NCI-H2107 (cell line): ENCODE data around the gene ZNF618.

Experiments used
- DNase-seq: peaks from one replicate; lab custom pipeline; 2025; lab: John Stamatoyannopoulos, UW

The ZNF618 gene

DNA sequence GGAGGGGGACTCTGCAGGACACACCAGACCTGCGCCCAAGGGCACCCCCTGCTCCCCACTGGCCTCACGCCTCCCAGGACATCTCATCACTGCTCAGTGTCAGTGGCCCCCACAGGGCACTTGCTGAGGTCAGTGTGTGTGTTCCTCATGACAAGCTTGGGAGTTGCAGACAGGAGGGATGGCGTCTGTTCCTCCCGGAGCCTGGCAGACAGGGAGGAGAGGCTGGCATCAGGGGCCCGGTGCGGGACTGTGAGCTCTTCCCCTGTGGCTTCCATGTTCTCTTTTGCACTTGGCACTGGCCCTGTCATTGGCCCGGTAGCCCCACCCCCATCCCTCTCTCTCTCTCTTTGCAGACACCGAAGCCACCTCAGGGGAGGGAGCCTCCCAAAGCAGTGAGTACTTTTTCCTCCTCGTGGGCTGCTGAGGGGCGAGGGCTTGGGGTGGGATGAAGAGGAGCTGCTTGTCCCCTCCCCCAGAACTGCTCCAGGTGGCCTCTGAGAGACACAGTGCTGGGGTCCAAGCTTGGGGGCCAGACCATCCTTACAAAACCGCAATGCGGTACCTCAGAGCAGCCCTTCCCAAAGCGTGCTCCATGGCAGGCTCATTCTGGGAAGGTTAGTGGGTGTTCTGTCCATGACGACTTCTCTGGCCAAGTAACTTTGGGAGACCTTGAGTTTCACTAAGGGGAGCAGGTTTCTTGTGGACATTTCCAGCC, 126.3 kb downstream of the ZNF618 start:
- no peak for DNase-seq

DNA sequence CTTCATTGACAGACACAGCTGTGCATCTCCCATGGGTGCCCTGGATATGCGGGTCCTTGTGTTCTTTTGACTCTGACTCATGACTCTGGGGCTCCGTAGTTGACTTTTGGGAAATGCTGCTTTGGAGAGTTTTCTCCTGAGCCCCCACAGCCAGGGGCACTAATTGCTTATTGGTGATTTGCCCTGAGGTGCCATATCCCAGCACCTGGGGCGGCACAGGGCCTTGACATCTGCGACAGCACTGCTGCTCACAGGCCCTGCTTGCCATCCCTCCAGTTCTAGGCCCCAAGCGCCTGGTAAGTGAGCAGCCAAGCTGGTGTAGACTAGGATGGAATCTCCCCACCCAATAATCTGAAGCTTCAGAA, 126.9 kb downstream of the ZNF618 start:
- no peak for DNase-seq

GRCh38 chr9:114003351-114003750, 127.2 kb downstream of the ZNF618 start:
- no peak for DNase-seq

GRCh38 chr9:114003758-114004157, 127.6 kb downstream of the ZNF618 start:
- DNase-seq: no peak

DNA sequence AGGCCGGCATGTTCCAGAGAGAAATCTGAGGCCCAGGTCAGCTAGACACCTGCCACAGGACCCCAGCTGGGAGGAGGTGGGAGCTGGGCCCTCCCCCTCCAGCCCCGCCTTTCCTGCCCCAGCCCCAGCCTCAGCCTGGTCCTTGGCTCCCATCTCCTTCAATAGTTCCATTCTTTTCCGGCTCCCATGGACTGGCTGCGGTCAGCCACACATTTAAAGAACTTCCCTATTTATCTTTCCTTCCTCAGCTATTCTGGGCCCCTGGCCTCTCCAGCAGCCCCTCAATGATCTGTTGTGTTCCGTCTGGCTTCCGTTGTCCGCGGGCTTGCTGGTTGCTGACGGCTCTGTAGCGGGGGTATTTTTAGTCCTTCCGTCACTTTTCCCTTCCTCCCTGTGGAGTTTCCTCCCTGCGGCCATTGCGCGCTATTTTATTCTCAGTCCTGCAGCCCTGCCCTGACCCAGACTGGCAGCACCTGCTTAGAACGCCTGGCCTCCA, 128.2 kb downstream of the ZNF618 start:
- no peak for DNase-seq

DNA sequence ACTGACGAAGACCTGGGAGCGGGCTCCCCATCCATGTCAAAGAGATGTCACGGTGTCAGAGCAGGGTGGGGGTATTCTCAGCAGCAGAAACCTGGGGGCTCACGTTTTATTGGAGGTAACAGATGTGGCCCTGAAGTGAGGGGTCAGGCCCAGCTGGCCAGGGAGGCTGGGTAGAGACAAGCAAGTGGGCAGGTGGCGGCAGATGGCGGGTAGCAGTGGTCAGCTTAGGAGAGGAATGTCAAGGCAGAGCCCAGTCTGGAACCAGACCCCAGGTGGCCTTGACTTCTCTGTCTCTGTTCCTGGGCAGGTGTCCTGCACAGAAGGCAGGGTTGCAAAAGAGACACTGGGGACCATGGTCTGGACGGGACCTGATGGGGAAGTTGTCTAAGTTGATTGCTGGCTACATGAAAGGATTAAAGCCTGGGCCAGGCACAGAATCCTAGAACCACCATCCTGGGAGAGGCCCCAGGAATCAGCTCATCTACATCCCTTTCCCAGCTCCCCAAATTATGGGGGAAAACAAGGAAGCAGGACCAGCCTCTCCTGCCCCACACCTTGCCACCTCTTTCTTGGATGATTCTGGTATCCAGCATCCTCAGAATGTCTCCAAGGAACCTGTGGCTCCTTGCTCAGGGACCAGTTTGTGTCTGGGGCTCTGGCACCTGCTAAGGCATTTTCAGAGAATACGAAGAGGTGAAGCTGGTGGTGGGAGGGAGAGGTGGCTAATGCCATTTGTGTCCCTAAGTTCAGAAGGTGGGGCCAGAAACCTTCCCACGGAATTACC, 129.5 kb downstream of the ZNF618 start:
- DNase-seq: no peak

- no peak for DNase-seq
Measured at GRCh38 chr9:114006155-114006550, 130.0 kb downstream of the ZNF618 start.

- no peak for DNase-seq
Measured at GRCh38 chr9:114006931-114007691, 131.0 kb downstream of the ZNF618 start.

- DNase-seq: no peak
Measured at GRCh38 chr9:114007991-114008666, 132.0 kb downstream of the ZNF618 start.

DNA sequence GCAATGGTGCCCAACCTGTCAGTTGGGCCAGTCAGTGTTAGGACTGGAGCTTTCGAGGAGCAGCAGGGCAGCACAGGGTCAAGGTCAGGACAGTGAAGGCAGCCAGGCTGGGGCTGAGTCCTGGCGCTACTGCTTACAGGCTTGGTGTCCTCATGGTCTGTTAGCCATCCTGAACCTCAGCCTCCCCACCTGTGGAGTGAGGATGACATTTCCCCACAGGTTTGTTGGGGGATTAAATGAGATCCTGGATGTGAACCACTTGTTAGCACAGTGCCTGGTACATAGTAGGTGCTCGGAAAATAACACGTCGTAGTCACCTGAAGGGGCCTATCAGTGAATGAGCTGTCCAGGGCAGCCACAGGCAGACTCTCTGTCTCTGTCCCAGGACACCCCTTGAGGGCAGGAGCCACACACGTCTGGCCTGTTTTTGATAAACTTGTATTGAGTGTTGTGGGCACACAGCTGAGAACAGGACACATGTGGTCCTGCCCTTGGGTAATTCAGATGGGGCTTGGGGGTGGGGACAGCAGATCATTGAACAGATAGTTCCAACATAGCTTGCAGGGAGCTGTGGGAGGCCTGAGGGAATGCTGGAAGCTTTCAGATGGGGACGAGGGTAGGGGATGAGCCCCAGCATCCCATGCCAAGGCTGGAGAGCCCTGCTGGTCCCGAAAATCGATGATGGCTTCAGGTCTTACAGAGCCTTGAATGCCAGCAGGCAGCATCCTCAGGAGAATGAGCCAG, 132.7 kb downstream of the ZNF618 start:
- no peak for DNase-seq

- DNase-seq: no peak
Measured at GRCh38 chr9:114011313-114011712, 135.2 kb downstream of the ZNF618 start.

- DNase-seq: no peak
Measured at GRCh38 chr9:114012126-114012525, 136.0 kb downstream of the ZNF618 start.

GRCh38 chr9:114014044-114014443, 137.9 kb downstream of the ZNF618 start:
- no peak for DNase-seq

GRCh38 chr9:114015607-114016006, 139.5 kb downstream of the ZNF618 start:
- DNase-seq: no peak

- DNase-seq: no peak
Measured at GRCh38 chr9:114016101-114016500, 140.0 kb downstream of the ZNF618 start.

DNA sequence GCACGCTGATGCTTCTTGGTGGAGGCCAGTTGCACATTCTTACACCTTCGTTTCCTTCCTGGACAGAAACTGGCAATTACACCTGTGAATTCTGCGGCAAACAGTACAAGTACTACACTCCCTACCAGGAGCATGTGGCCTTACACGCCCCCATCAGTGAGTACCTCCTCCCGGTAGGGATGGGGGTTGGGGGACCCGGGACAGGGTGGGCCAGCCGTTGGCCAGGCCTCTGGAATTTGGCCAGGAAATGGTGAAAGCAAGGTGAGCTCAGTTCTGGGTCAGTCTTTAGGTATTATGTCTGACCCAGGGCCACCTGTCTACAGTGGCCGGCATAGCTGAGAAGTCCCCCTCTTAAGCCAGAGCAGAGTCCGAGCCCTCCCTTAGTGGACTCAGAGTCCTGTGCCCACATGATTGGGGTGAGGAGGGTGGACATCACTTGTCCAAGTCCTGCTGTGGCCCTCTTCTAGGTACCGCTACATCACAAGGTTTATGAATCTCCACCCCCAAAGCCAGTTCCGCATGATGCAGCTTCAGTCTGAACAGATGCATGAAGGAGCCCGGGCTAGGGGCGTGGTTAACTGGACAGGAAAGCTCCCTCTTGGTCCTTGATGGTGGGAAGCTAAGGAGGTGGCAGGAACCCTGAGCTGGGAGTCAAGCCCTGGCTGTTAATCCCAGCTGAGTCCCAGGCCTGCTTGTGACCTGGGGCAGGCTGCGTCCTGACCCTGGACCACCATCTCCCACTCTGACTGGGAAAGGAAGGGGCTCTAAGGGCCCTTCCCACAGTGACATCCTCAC, 140.7 kb downstream of the ZNF618 start:
- no peak for DNase-seq

- no peak for DNase-seq
Measured at GRCh38 chr9:114017741-114018715, 141.9 kb downstream of the ZNF618 start.

DNA sequence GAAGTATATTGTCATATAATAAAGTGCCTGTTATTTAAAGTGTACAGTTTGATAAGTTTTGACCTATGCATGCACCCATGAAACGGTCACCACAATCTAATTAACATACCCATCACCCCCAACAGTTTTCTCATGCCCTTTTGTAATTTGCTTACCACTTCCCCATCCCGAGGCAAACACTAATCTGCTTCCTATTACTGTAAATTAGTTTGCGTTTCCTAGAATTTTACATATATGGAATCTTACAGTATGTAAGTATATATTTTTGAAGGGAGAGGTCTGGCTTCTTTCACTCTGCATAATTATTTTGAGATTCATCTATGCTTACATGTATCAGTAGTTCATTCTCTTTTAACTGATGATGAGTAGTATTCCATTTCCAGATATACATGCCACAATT, 145.5 kb downstream of the ZNF618 start:
- DNase-seq: no peak

DNA sequence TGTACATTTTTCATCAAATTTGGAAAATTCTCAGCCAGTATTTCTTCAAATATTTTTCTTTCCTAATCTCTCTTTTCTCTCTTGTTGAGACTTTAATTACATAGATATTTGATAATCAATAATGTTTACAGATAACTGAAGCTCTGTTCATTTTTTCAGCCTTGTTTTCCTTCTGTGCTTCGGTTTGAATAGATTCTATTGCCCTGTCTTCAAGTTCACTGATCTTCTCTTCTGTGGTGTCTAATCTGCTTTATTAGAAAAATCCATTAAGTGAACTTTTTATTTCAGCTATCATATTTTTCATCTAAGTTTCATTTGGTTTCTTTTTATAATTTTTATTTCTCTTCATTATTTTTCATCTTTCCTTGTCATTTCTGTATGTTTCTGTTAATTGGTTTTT, 147.9 kb downstream of the ZNF618 start:
- DNase-seq: no peak
